ENCODE data around the gene IRF2BP1. TPM values are rescaled to one million over a fixed set of nuclear protein-coding genes. Genes with fewer than 3 reads are reported as not detected.

IRF2BP1 gene
- total RNA-seq, 1 experiment from 2014 or later: 24.7 TPM

- no peak for DNase-seq
- Histone ChIP-seq H3K4me3 (no peak overlapping the region), H3K79me2 (ENCODE audit: low read depth) (peaks cover 23% of the 10 kb centered on the region), H4K20me1 (ENCODE audit: insufficient read depth) (peaks cover 32% of the 10 kb centered on the region), H3K9me3 (ENCODE audit: insufficient read depth, low read depth) (no peaks in the 10 kb centered on the region), H3F3A (ENCODE audit: insufficient read depth, low read depth) (peaks cover 31% of the 10 kb centered on the region), H2AFZ (no peak overlapping the region), H3K36me3 (ENCODE audit: low read depth) (no peaks in the 10 kb centered on the region), H3K4me1 (replicated peaks; ENCODE audit: insufficient read depth) (peaks cover 27% of the 10 kb centered on the region), H3K27ac (no peak overlapping the region), H3K4me2 (no peak overlapping the region; the same call in 1 of the 2 replicates), H3K27me3 (ENCODE audit: insufficient read depth, low read depth) (no peaks in the 10 kb centered on the region), H3K9me2 (ENCODE audit: insufficient read depth) (no peaks in the 10 kb centered on the region)
- ChIA-PET POLR2A (ENCODE audit: unreplicated experiment) (interaction anchor here (0.6 kb wide), 1 partner anchor 113 kb away, joined by 4 read pairs; the partner anchor contains the start of gene SIX5), CTCF (interaction anchor here (0.7 to 1.8 kb wide), 2 partner anchors 18 to 99 kb away, joined by 6 to 7 read pairs; partner anchors contain the start of genes DMPK and FOXA3)
- no peak for TF ChIP-seq EZH2 (IDR thresholded peaks at IDR 0.05; ENCODE audit: low read depth)
- TF ChIP-seq, protein P1, sequence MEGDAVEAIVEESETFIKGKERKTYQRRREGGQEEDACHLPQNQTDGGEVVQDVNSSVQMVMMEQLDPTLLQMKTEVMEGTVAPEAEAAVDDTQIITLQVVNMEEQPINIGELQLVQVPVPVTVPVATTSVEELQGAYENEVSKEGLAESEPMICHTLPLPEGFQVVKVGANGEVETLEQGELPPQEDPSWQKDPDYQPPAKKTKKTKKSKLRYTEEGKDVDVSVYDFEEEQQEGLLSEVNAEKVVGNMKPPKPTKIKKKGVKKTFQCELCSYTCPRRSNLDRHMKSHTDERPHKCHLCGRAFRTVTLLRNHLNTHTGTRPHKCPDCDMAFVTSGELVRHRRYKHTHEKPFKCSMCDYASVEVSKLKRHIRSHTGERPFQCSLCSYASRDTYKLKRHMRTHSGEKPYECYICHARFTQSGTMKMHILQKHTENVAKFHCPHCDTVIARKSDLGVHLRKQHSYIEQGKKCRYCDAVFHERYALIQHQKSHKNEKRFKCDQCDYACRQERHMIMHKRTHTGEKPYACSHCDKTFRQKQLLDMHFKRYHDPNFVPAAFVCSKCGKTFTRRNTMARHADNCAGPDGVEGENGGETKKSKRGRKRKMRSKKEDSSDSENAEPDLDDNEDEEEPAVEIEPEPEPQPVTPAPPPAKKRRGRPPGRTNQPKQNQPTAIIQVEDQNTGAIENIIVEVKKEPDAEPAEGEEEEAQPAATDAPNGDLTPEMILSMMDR (conservative IDR thresholded peaks at IDR 0.05): no peak
- intact Hi-C loops (cut with micrococcal nuclease; ENCODE audit: unreplicated experiment): loop anchor here (5.0 kb wide), 2 partner anchors 115 to 135 kb away; partner anchors contain the start of gene SIX5
- no TSS peak for BruUV-seq (replicated peaks)
Measured at GRCh38 chr19:45881909-45882528, 3.9 kb downstream of the IRF2BP1 start.

DNA sequence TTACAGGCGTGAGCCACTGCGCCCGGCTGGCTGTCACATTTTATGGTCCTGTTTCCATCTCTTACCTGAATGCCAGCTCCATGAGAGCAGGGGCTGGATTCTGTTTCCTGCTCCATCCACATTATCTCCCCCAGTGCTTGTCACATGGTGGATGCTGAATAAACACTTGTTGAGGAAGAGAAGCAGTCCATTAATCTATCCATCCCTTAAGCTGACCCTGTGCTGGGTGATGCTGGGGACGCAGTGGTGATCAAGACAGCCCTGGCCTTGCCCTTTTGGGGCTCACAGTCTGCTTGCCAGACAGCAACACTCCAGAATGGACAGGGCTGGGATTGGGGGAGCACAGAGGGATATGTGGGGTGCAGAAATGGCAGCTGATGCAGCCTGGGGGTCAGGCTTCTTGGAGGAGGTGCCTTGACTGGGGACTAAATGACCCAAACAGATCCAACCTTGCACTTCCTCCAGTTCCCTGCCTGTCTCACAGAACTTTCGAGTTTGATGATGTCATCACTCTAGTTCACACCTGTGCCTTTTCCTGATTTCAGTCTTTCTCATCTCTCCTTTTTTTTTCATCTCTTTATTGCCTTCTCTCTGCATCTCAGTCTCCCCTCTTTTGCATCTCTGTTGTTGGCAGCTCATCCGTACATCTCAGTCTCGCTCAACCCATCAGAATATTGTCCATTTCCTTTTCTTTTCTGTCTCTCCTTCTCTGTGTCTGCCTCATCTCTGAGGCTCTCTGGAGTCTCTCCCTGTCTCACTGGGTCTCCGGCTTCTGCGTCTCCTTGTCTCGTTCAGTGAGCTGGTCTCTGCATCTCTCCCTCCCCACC is 4.6 kb downstream of the IRF2BP1 start:
- no peaks in the 10 kb centered on the region for H3K36me3 ChIP-seq (ENCODE audit: low read depth)
- H3K27me3 ChIP-seq (ENCODE audit: insufficient read depth, low read depth): peaks cover 5% of the 10 kb centered on the region; the same call in 1 of the 2 replicates
- H4K20me1 ChIP-seq (ENCODE audit: insufficient read depth): peaks cover 32% of the 10 kb centered on the region
- TF ChIP-seq, protein P1 (conservative IDR thresholded peaks at IDR 0.05): no peak
- TF ChIP-seq EZH2 (IDR thresholded peaks at IDR 0.05; ENCODE audit: low read depth): no peak
- no peak overlapping the region for H2AFZ ChIP-seq
- no peak overlapping the region for H3K4me2 ChIP-seq
- H3K27ac ChIP-seq: no peak overlapping the region
- BruUV-seq (replicated peaks): no TSS peak
- peaks cover 23% of the 10 kb centered on the region for H3K79me2 ChIP-seq (ENCODE audit: low read depth)
- no peaks in the 10 kb centered on the region for H3K9me3 ChIP-seq (ENCODE audit: insufficient read depth, low read depth)
- ChIA-PET CTCF (interaction anchor here (0.7 to 1.8 kb wide), 2 partner anchors 18 to 99 kb away, joined by 6 to 7 read pairs; partner anchors contain the start of genes DMPK and FOXA3), POLR2A (ENCODE audit: unreplicated experiment) (no interaction called here)
- intact Hi-C loops (cut with micrococcal nuclease; ENCODE audit: unreplicated experiment): loop anchor here (5.0 kb wide), 2 partner anchors 114 to 136 kb away; partner anchors contain the start of gene SIX5
- peaks cover 27% of the 10 kb centered on the region for H3K4me1 ChIP-seq (replicated peaks; ENCODE audit: insufficient read depth)
- no peaks in the 10 kb centered on the region for H3K9me2 ChIP-seq (ENCODE audit: insufficient read depth)
- no peak overlapping the region for H3K4me3 ChIP-seq
- no peak for DNase-seq
- H3F3A ChIP-seq (ENCODE audit: insufficient read depth, low read depth): peaks cover 29% of the 10 kb centered on the region

DNA sequence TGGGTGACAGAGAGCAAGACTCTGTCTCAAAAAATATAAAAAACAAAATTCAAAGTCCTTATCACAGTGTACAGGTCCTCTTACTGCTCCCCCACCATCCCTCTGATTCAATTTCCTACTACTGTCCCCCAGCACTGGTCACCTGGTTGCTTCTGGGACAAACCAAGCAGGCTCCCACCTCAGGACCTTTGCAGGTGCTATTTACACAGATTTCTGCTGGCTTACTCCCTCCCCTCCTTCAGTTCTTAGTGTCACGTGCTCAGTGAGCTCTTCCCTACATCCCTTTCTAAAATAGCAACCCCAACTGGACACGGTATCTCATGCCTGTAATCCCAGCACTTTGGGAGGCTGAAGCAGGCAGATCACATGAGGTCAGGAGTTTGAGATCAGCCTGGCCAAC is 6.0 kb downstream of the IRF2BP1 start:
- BruUV-seq (replicated peaks): no TSS peak
- no peak overlapping the region for H3K4me2 ChIP-seq
- H3F3A ChIP-seq (ENCODE audit: insufficient read depth, low read depth): peaks cover 29% of the 10 kb centered on the region
- POLR2A ChIA-PET (ENCODE audit: unreplicated experiment): no interaction called here
- no peaks in the 10 kb centered on the region for H3K9me3 ChIP-seq (ENCODE audit: insufficient read depth, low read depth)
- intact Hi-C loops (cut with micrococcal nuclease; ENCODE audit: unreplicated experiment): loop anchor here (5.0 kb wide), 2 partner anchors 113 to 137 kb away; partner anchors contain the start of gene SIX5
- no peaks in the 10 kb centered on the region for H3K36me3 ChIP-seq (ENCODE audit: low read depth)
- CTCF ChIA-PET: no interaction called here
- H3K9me2 ChIP-seq (ENCODE audit: insufficient read depth): no peaks in the 10 kb centered on the region
- H4K20me1 ChIP-seq (ENCODE audit: insufficient read depth): peaks cover 30% of the 10 kb centered on the region
- no peak overlapping the region for H3K27ac ChIP-seq
- TF ChIP-seq, protein P1 (conservative IDR thresholded peaks at IDR 0.05): no peak
- TF ChIP-seq EZH2 (IDR thresholded peaks at IDR 0.05; ENCODE audit: low read depth): no peak
- H2AFZ ChIP-seq: no peak overlapping the region
- no peak overlapping the region for H3K4me3 ChIP-seq
- H3K79me2 ChIP-seq (ENCODE audit: low read depth): peaks cover 17% of the 10 kb centered on the region
- DNase-seq: no peak
- peaks cover 18% of the 10 kb centered on the region for H3K27me3 ChIP-seq (ENCODE audit: insufficient read depth, low read depth)
- H3K4me1 ChIP-seq (replicated peaks; ENCODE audit: insufficient read depth): peaks cover 25% of the 10 kb centered on the region

All from PC-9 (cell line).